ENCODE measurements around the gene TTLL13.

TTLL13 gene

GRCh38 chr15:90213122-90213817 is 36.1 kb upstream of the TTLL13 start:
- H3K23ac ChIP-seq (ENCODE audit: low read length) = no peak overlapping the region
- H3K9me3 ChIP-seq (ENCODE audit: insufficient read depth, low read depth, low read length) = no peaks in the 10 kb centered on the region
- H3K79me1 ChIP-seq (ENCODE audit: low read length) = peaks cover 4% of the 10 kb centered on the region
- peak overlapping the region; percentile 15 for H2BK5ac ChIP-seq (ENCODE audit: low read depth, low read length, poor library complexity)
- WGBS (ENCODE audit: extremely low coverage, insufficient coverage, insufficient read length) = no CpG with 5 or more reads among the region's 12 CpGs
- no peak overlapping the region for H2AFZ ChIP-seq (ENCODE audit: insufficient read depth, low read length, poor library complexity)
- no peak overlapping the region for H4K12ac ChIP-seq (ENCODE audit: low read depth, low read length)
- H4K8ac ChIP-seq (ENCODE audit: low read depth, low read length) = peak overlapping the region; percentile 15
- no peaks in the 10 kb centered on the region for H3K79me2 ChIP-seq (ENCODE audit: control insufficient read depth, insufficient read depth, low read length, poor library complexity)
- H2AK5ac ChIP-seq (ENCODE audit: low read length) = no peak overlapping the region
- H3K4me3 ChIP-seq (ENCODE audit: low read depth, low read length) = no peak overlapping the region
- H3K4me2 ChIP-seq (ENCODE audit: low read length) = no peak overlapping the region
- H3K9ac ChIP-seq (ENCODE audit: low read length) = no peak overlapping the region
- no peak overlapping the region for H4K91ac ChIP-seq (ENCODE audit: low read depth, low read length)
- no peaks in the 10 kb centered on the region for H3K27me3 ChIP-seq (ENCODE audit: insufficient read depth, low read length)
- H3K27ac ChIP-seq (ENCODE audit: low read depth, low read length) = peak overlapping the region; percentile 57
- H2BK120ac ChIP-seq (ENCODE audit: insufficient read depth, low read length, poor library complexity) = no peak overlapping the region
- peak; percentile 85 to 87 for DNase-seq
- no peak overlapping the region for H3K14ac ChIP-seq (ENCODE audit: low read length)
- H3K4ac ChIP-seq (ENCODE audit: low read depth, low read length) = no peak overlapping the region
- H3K18ac ChIP-seq (ENCODE audit: low read length) = no peak overlapping the region
- no peak overlapping the region for H2BK12ac ChIP-seq (ENCODE audit: low read length)
- peaks cover 0 to 3% of the 10 kb centered on the region in 2 experiments for H3K36me3 ChIP-seq (ENCODE audit: control insufficient read depth in 1 of 2, insufficient read depth in 2 of 2, low read length in 2 of 2)
- peaks cover 19 to 27% of the 10 kb centered on the region in 2 experiments for H3K4me1 ChIP-seq (ENCODE audit: control insufficient read depth in 1 of 2, insufficient read depth in 2 of 2, low read length in 2 of 2)

GRCh38 chr15:90213818-90214204 is 35.5 kb upstream of the TTLL13 start:
- H3K4ac ChIP-seq (ENCODE audit: low read depth, low read length) = no peak overlapping the region
- no peak overlapping the region for H2AK5ac ChIP-seq (ENCODE audit: low read length)
- H3K4me3 ChIP-seq (ENCODE audit: low read depth, low read length) = no peak overlapping the region
- no peak overlapping the region for H3K4me2 ChIP-seq (ENCODE audit: low read length)
- no peak overlapping the region for H4K91ac ChIP-seq (ENCODE audit: low read depth, low read length)
- no peaks in the 10 kb centered on the region for H3K9me3 ChIP-seq (ENCODE audit: insufficient read depth, low read depth, low read length)
- H4K12ac ChIP-seq (ENCODE audit: low read depth, low read length) = no peak overlapping the region
- DNase-seq = no peak
- no peak overlapping the region for H3K23ac ChIP-seq (ENCODE audit: low read length)
- H2BK12ac ChIP-seq (ENCODE audit: low read length) = no peak overlapping the region
- peaks cover 19 to 27% of the 10 kb centered on the region in 2 experiments for H3K4me1 ChIP-seq (ENCODE audit: control insufficient read depth in 1 of 2, insufficient read depth in 2 of 2, low read length in 2 of 2)
- H3K18ac ChIP-seq (ENCODE audit: low read length) = no peak overlapping the region
- no peak overlapping the region for H2AFZ ChIP-seq (ENCODE audit: insufficient read depth, low read length, poor library complexity)
- H3K79me1 ChIP-seq (ENCODE audit: low read length) = peaks cover 4% of the 10 kb centered on the region
- WGBS (ENCODE audit: extremely low coverage, insufficient coverage, insufficient read length) = no CpG with 5 or more reads among the region's 11 CpGs
- no peak overlapping the region for H4K8ac ChIP-seq (ENCODE audit: low read depth, low read length)
- H2BK120ac ChIP-seq (ENCODE audit: insufficient read depth, low read length, poor library complexity) = no peak overlapping the region
- peaks cover 0 to 3% of the 10 kb centered on the region in 2 experiments for H3K36me3 ChIP-seq (ENCODE audit: control insufficient read depth in 1 of 2, insufficient read depth in 2 of 2, low read length in 2 of 2)
- no peaks in the 10 kb centered on the region for H3K79me2 ChIP-seq (ENCODE audit: control insufficient read depth, insufficient read depth, low read length, poor library complexity)
- no peaks in the 10 kb centered on the region for H3K27me3 ChIP-seq (ENCODE audit: insufficient read depth, low read length)
- no peak overlapping the region for H3K9ac ChIP-seq (ENCODE audit: low read length)
- H2BK5ac ChIP-seq (ENCODE audit: low read depth, low read length, poor library complexity) = no peak overlapping the region
- H3K27ac ChIP-seq (ENCODE audit: low read depth, low read length) = peak overlapping the region; percentile 57
- no peak overlapping the region for H3K14ac ChIP-seq (ENCODE audit: low read length)

GRCh38 chr15:90214553-90215196 is 34.7 kb upstream of the TTLL13 start:
- Histone ChIP-seq H3K9ac (ENCODE audit: low read length) (no peak overlapping the region), H2BK12ac (ENCODE audit: low read length) (no peak overlapping the region), H3K36me3 (ENCODE audit: control insufficient read depth in 1 of 2, insufficient read depth in 2 of 2, low read length in 2 of 2) (peaks cover 0 to 3% of the 10 kb centered on the region in 2 experiments), H3K18ac (ENCODE audit: low read length) (no peak overlapping the region), H3K14ac (ENCODE audit: low read length) (no peak overlapping the region), H3K4me2 (ENCODE audit: low read length) (no peak overlapping the region), H2AFZ (ENCODE audit: insufficient read depth, low read length, poor library complexity) (no peak overlapping the region), H4K12ac (ENCODE audit: low read depth, low read length) (no peak overlapping the region), H3K79me1 (ENCODE audit: low read length) (peaks cover 4% of the 10 kb centered on the region), H3K27ac (ENCODE audit: low read depth, low read length) (no peak overlapping the region), H4K91ac (ENCODE audit: low read depth, low read length) (no peak overlapping the region), H3K4me3 (ENCODE audit: low read depth, low read length) (no peak overlapping the region), H4K8ac (ENCODE audit: low read depth, low read length) (no peak overlapping the region), H3K23ac (ENCODE audit: low read length) (no peak overlapping the region), H3K4ac (ENCODE audit: low read depth, low read length) (no peak overlapping the region), H3K4me1 (ENCODE audit: control insufficient read depth in 1 of 2, insufficient read depth in 2 of 2, low read length in 2 of 2) (peaks cover 19 to 27% of the 10 kb centered on the region in 2 experiments), H2AK5ac (ENCODE audit: low read length) (no peak overlapping the region), H2BK120ac (ENCODE audit: insufficient read depth, low read length, poor library complexity) (no peak overlapping the region), H3K27me3 (ENCODE audit: insufficient read depth, low read length) (no peaks in the 10 kb centered on the region), H3K79me2 (ENCODE audit: control insufficient read depth, insufficient read depth, low read length, poor library complexity) (no peaks in the 10 kb centered on the region), H3K9me3 (ENCODE audit: insufficient read depth, low read depth, low read length) (no peaks in the 10 kb centered on the region), H2BK5ac (ENCODE audit: low read depth, low read length, poor library complexity) (no peak overlapping the region)
- DNase-seq = peak in 1 of 2 donors; percentile 52
- no CpG with 5 or more reads among the region's 8 CpGs for WGBS (ENCODE audit: extremely low coverage, insufficient coverage, insufficient read length)

- Histone ChIP-seq H4K8ac (ENCODE audit: low read depth, low read length) (no peak overlapping the region), H3K9me3 (ENCODE audit: insufficient read depth, low read depth, low read length) (no peaks in the 10 kb centered on the region), H3K79me1 (ENCODE audit: low read length) (no peaks in the 10 kb centered on the region), H3K79me2 (ENCODE audit: control insufficient read depth, insufficient read depth, low read length, poor library complexity) (no peaks in the 10 kb centered on the region), H2AFZ (ENCODE audit: insufficient read depth, low read length, poor library complexity) (no peak overlapping the region), H4K91ac (ENCODE audit: low read depth, low read length) (no peak overlapping the region), H3K23ac (ENCODE audit: low read length) (no peak overlapping the region), H3K27me3 (ENCODE audit: insufficient read depth, low read length) (no peaks in the 10 kb centered on the region), H2AK5ac (ENCODE audit: low read length) (no peak overlapping the region), H3K9ac (ENCODE audit: low read length) (no peak overlapping the region), H3K36me3 (ENCODE audit: control insufficient read depth in 1 of 2, insufficient read depth in 2 of 2, low read length in 2 of 2) (peaks cover 3% of the 10 kb centered on the region in 2 experiments), H4K12ac (ENCODE audit: low read depth, low read length) (no peak overlapping the region), H2BK12ac (ENCODE audit: low read length) (no peak overlapping the region), H2BK5ac (ENCODE audit: low read depth, low read length, poor library complexity) (no peak overlapping the region), H3K4ac (ENCODE audit: low read depth, low read length) (no peak overlapping the region), H3K4me1 (ENCODE audit: control insufficient read depth in 1 of 2, insufficient read depth in 2 of 2, low read length in 2 of 2) (peaks cover 8 to 10% of the 10 kb centered on the region in 2 experiments), H3K18ac (ENCODE audit: low read length) (no peak overlapping the region), H3K4me3 (ENCODE audit: low read depth, low read length) (no peak overlapping the region), H3K27ac (ENCODE audit: low read depth, low read length) (no peak overlapping the region), H3K14ac (ENCODE audit: low read length) (no peak overlapping the region), H2BK120ac (ENCODE audit: insufficient read depth, low read length, poor library complexity) (no peak overlapping the region), H3K4me2 (ENCODE audit: low read length) (no peak overlapping the region)
- WGBS (ENCODE audit: extremely low coverage, insufficient coverage, insufficient read length) = no CpG with 5 or more reads among the region's 9 CpGs
- DNase-seq = no peak
Observed at GRCh38 chr15:90217671-90218394, 31.5 kb upstream of the TTLL13 start.
